GM21619 (cell line): ENCODE results near the gene CNTRL.
A peak's percentile ranks its signal among the peaks of the same experiment; 100 is the strongest.
"Not testable (repeated sequence)": the region's sequence is repeated elsewhere in the genome, so short reads cannot be mapped to it uniquely, and the experiment has no call there.

ENCODE experiments used
- ATAC-seq: cut with Tn5 transposase; IDR thresholded peaks from one replicate; pipeline ENCODE4 v1.9.1; 2021; ENCODE audit not compliant: unreplicated experiment

The CNTRL gene

GRCh38 chr9:121123816-121124535, 49.2 kb downstream of the CNTRL start:
- ATAC-seq, result no peak

DNA sequence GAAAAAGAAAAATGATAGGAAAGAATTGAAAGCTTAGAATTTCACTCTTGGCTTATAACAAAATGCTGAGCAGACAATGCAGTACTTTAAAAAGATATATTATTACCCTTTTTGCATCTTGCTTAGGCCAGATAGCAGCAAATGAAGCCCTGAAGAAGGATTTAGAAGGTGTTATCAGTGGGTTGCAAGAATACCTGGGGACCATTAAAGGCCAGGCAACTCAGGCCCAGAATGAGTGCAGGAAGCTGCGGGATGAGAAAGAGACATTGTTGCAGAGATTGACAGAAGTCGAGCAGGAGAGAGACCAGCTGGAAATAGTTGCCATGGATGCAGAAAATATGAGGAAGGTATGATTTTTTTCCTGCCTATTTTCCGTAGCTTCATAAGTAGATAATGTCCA, 50.8 kb downstream of the CNTRL start:
- no peak for ATAC-seq

GRCh38 chr9:121129384-121129783, 54.6 kb downstream of the CNTRL start:
- ATAC-seq, result not testable (repeated sequence)

DNA sequence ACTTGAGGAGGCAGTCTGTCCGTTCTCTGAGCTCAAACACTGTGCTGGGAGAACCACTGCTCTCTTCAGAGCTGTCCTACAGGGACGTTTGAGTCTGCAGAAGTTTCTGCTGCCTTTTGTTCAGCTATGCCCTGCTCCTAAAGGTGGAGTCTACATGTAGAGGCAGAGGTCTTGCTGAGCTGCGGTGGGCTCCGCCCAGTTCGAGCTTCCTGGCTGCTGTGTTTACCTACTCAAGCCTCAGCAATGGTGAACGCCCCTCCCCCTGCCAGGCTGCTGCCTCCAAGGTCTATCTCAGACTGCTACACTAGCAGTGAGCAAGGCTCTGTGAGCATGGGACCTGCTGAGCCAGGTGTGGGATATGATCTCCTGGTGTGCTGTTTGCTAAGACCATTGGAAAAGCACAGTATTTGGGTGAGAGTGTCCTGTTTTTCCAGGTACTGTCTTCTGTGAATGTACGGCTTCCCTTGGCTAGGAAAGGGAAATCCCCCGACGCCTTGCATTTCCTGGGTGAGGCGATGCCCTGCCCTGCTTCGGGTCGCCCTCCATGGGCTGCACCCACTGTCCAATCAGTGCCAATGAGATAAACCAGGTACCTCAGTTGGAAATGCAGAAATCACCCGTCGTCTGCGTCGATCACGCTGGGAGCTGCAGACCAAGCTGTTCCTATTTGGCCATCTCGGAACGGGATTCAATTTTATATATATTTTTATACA, 58.5 kb downstream of the CNTRL start:
- no peak for ATAC-seq

GRCh38 chr9:121135642-121136041, 60.9 kb downstream of the CNTRL start:
- ATAC-seq, result no peak

- ATAC-seq, result no peak
Observed at GRCh38 chr9:121138561-121138960, 63.8 kb downstream of the CNTRL start.

DNA sequence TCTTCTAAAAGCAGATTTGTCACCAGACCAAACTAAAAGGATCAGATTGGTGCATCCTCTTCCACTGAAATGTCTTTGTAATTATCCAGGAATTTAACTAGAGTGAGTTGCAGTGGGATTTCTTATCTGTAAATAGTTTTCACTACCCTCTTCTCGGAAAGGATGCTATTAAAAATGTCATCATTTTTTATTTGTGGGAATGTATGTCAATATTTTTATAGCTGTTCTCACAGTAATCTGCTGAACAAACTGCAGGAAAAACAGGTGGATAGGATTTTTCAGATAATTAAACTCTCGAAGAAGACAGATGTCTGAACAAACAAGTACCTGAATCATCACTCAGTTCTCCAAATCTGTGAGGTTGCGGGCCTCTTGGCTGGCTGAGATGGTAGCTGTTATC, 64.2 kb downstream of the CNTRL start:
- no peak for ATAC-seq

DNA sequence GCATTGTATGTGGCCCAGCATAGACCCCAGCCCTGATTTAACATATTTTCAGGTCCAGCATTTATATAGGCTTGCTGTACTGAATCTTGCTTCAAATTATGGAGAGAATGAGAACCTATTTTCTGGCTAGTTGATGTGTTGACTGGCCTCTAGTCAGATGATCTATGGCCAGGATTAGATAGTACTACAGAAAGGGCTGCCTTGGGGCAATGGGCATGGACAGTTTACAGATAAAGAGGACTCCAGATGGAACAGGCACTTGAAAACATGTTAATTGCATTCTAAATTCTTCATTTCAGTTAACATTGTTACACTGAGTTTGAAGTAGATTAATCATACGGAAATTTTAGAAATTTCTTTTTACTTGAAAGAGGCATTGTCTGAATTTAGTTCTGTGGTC, 65.4 kb downstream of the CNTRL start:
- ATAC-seq, result no peak

GRCh38 chr9:121141306-121141705, 66.6 kb downstream of the CNTRL start:
- ATAC-seq, result no peak

GRCh38 chr9:121141706-121142105, 67.0 kb downstream of the CNTRL start:
- no peak for ATAC-seq

DNA sequence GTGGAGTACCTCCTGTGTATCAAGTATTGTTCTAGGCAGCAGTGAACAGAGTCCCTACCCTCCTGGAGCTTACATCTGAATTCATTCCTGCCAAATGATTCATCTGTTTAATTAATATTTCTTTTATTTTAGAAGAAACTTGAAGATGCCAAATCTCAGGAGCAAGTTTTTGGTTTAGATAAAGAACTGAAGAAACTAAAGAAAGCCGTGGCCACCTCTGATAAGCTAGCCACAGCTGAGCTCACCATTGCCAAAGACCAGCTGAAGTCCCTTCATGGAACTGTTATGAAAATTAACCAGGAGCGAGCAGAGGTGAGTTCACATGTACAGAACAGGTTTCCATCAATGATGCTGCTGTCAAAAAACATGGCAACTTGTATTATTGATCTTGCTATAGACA, 69.0 kb downstream of the CNTRL start:
- no peak for ATAC-seq

- no peak for ATAC-seq
Observed at GRCh38 chr9:121144482-121144881, 69.7 kb downstream of the CNTRL start.

GRCh38 chr9:121150188-121150587, 75.4 kb downstream of the CNTRL start:
- ATAC-seq, result no peak

DNA sequence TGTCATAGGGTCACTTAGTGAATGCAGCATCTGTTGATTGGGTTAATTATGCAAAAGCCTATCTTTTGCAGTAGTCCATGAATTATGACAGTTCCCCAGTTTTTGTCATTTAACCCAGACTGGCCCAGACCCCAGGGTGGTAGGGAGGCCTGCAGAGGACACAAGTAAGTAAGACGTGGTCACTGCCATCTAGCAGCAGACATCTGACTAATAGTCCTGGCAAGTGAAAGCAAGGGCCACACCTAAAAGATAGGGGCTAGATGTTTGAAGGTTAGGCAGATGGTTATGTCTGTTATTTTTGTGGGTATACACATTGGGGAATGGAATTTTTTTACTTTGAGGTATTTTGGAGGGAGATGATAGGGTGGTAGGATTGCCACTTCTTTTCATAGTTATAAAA, 78.9 kb downstream of the CNTRL start:
- no peak for ATAC-seq

- no peak for ATAC-seq
Observed at GRCh38 chr9:121154782-121155181, 80.0 kb downstream of the CNTRL start.

DNA sequence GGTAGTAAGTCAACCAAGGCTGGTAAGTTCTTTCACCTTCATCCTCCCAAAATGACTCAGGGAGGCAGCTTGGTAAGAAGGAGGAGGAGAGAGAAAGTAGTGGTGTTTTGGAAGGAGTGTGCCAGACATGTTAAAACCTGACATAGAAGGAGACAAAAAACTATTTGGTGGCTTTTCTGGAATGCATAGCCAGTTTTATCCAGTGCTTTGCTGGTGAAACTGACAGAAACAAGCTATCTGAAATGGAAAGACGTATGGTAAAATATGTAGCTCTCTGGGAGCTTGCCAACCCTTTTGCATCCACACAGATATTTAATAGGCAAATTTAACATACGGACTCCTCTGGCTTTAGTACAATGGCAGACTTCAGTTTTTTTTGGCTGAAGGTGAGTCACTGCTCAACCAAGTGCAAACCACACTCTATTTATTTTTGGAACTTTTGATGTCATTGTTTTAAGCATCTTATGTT, 81.5 kb downstream of the CNTRL start:
- ATAC-seq, result peak; percentile 81

DNA sequence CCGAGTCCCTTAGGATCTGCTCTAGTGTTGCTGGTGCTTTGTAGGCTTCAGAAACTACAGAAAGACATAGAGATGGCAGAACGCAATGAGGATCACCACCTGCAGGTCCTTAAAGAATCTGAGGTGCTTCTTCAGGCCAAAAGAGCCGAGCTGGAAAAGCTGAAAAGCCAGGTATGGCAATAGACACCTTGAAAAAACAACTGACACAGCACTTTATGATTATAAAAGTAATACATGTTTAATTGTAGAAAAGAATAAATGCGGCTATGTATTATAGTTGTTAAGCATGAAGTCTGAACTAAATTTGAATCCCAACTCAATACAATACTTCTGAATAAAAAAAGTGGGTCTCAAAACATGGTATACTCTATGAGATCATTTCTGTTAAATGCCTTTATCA, 83.2 kb downstream of the CNTRL start:
- ATAC-seq, result no peak

- no peak for ATAC-seq
Observed at GRCh38 chr9:121160025-121160424, 85.3 kb downstream of the CNTRL start.

DNA sequence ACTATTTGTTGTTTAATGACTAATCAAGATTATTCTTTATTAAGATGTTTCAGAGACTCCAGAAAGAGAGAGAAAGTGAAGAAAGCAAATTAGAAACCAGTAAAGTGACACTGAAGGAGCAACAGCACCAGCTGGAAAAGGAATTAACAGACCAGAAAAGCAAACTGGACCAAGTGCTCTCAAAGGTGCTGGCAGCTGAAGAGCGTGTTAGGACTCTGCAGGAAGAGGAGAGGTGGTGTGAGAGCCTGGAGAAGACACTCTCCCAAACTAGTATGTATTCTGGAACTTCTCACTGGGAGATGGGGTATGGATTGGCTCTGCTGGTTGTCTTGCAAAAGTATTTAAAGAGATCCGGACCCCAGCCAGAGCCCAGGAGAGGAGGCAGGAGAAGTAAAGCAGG, 93.3 kb downstream of the CNTRL start:
- no peak for ATAC-seq

- ATAC-seq, result no peak
Observed at GRCh38 chr9:121169094-121169601, 94.4 kb downstream of the CNTRL start.

DNA sequence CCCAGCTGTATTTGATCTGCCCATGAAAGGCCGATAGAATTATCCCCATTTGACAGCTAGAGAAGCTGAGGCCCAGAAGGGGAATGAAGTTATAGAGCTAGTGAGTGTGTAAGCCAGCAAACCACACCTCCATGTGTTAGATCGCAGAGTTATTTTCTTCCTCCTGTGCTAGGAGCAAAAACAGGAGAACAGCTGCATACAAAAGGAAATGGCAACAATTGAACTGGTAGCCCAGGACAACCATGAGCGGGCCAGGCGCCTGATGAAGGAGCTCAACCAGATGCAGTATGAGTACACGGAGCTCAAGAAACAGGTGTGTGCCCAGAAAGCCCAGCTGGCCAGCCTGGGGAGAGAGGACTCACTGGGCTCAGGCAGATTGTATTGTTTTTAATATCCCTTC, 96.5 kb downstream of the CNTRL start:
- no peak for ATAC-seq

GRCh38 chr9:121172726-121173487, 98.2 kb downstream of the CNTRL start:
- ATAC-seq, result no peak
